Kidney (tissue), 14 donors: ENCODE results near the gene SMIM3. TPM values are rescaled to one million over a fixed set of nuclear protein-coding genes. Genes with fewer than 3 reads are reported as not detected.

Source experiments
- DNase-seq, 5 donors: peaks; one replicate each; pipeline ENCODE4 v3.0.0-alpha.2; 2013 to 2020
- FAIRE-seq: peaks from 2 replicates; lab custom pipeline; 2012; peaks lifted over from hg19 to GRCh38; lab: Jason Lieb, UNC
- H3K27ac ChIP-seq, 2 donors: one replicate each; pipeline ENCODE4 v1.7.0; 2013; ENCODE audit warnings: low read depth in 2 of 2, low read length in 2 of 2, inconsistent platforms in 1 of 2
- H3K27me3 ChIP-seq: one replicate; pipeline ENCODE4 v1.7.1; 2013; ENCODE audit warnings: low read length, inconsistent platforms; ENCODE audit not compliant: control insufficient read depth, insufficient read depth
- H3K36me3 ChIP-seq, 3 donors: one replicate each; pipeline versions ENCODE4 v1.7.0 to v1.7.1; 2013; ENCODE audit warnings: low read length in 3 of 3, control low read depth in 1 of 3, inconsistent platforms in 1 of 3; ENCODE audit not compliant: insufficient read depth in 3 of 3, control insufficient read depth in 2 of 3
- H3K4me1 ChIP-seq, 3 donors: one replicate each; pipeline versions ENCODE4 v1.7.0 to v1.7.1; 2013; ENCODE audit warnings: low read length in 3 of 3, inconsistent platforms in 1 of 3, low read depth in 1 of 3; ENCODE audit not compliant: control insufficient read depth in 2 of 3, insufficient read depth in 2 of 3
- H3K4me3 ChIP-seq, 3 donors: one replicate each; pipeline versions ENCODE4 v1.7.0 to v1.8.1; 2013; ENCODE audit warnings: low read length in 3 of 3, control low read depth in 1 of 3, inconsistent platforms in 1 of 3
- H3K9ac ChIP-seq, 3 donors: one replicate each; pipeline versions ENCODE4 v1.7.0 to v1.7.1; 2013; ENCODE audit warnings: low read length in 3 of 3, control low read depth in 1 of 3, inconsistent platforms in 1 of 3
- H3K9me3 ChIP-seq, 3 donors: one replicate each; pipeline versions ENCODE4 v1.7.0 to v1.7.1; 2013; ENCODE audit warnings: low read length in 3 of 3, control low read depth in 1 of 3, inconsistent platforms in 1 of 3; ENCODE audit not compliant: control insufficient read depth in 2 of 3, insufficient read depth in 1 of 3
- intact Hi-C: fragments of 100-400 bp; cut with DNase I; formaldehyde crosslinking; loops from one replicate; pipeline ENCODE4 v1.11.1; 2022
- polyA plus RNA-seq: library from polyadenylated mRNA; stranded (reverse); fragments of 350-450 nt; fragmentation: Illumina TruSeq; extraction: RNeasy Lipid Tissue Mini Kit (QIAGEN cat#74804); gene quantifications from one replicate; pipeline ENCODE4 v1.2.3, GENCODE V29; 2014; ENCODE audit warnings: low read depth, low replicate concordance; ENCODE audit not compliant: insufficient read depth
- total RNA-seq: library from RNA; stranded (reverse); fragmentation: NEBNext Ultra II Directional; extraction: Animal tissue kit (Norgen Biotek cat#: 25700); gene quantifications from one replicate; pipeline ENCODE4 v1.2.1, GENCODE V29; 2021
- TF ChIP-seq, protein P1 (sequence below): IDR thresholded peaks from 3 replicates; pipeline ENCODE4 v1.5.1; 2012; ENCODE audit warnings: mild to moderate bottlenecking, moderate library complexity, borderline replicate concordance; ENCODE audit not compliant: insufficient read depth; ENCODE audit errors: extremely low read depth
- donor health status: control.
- donor health status: control.
- donor health status: control.
- donor health status: control.
- donor health status: control.
- donor health status: DM: yes; HTN: yes; CAD: no.
- donor health status: Normal renal cell carcinoma (clear cell type).

SMIM3 gene
- total and polyA plus RNA-seq, 2 donors from 2014 or later: 23.0 to 23.9 TPM

DNA sequence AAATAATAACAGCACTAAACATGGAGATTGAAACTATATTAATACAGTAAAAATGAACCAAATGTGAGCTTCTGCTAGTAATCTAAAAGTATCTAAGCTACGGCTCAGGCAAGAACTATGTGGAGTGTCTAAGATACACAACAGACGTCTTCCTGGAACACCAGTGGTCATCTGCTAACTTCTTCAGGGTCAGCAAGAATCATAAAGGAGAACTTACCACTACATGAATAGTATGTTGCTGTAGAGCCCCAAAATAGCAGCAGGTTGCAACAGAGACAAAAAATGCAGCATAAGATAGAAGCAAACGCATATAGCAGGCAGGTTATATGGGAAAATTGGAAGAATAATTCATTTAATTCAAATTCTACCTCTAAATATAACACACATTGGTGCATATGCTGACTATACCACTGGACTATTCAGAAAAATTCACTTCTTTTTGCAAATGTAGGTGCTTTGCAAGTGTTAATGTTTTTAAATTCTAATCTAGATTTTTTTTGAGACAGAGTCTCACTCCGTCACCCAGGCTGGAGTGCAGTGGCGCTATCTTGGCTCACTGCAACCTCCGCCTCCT, 46.8 kb upstream of the SMIM3 start:
- FAIRE-seq: no peak
- no peak overlapping the region for H3K4me3 ChIP-seq
- H3K9ac ChIP-seq: no peak overlapping the region
- H3K36me3 ChIP-seq: peaks cover 17 to 46% (median 22%) of the 10 kb centered on the region in 3 donors
- H3K27me3 ChIP-seq: no peaks in the 10 kb centered on the region
- no peak overlapping the region for H3K27ac ChIP-seq
- TF ChIP-seq, protein P1, sequence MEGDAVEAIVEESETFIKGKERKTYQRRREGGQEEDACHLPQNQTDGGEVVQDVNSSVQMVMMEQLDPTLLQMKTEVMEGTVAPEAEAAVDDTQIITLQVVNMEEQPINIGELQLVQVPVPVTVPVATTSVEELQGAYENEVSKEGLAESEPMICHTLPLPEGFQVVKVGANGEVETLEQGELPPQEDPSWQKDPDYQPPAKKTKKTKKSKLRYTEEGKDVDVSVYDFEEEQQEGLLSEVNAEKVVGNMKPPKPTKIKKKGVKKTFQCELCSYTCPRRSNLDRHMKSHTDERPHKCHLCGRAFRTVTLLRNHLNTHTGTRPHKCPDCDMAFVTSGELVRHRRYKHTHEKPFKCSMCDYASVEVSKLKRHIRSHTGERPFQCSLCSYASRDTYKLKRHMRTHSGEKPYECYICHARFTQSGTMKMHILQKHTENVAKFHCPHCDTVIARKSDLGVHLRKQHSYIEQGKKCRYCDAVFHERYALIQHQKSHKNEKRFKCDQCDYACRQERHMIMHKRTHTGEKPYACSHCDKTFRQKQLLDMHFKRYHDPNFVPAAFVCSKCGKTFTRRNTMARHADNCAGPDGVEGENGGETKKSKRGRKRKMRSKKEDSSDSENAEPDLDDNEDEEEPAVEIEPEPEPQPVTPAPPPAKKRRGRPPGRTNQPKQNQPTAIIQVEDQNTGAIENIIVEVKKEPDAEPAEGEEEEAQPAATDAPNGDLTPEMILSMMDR: no peak
- DNase-seq: no peak
- H3K9me3 ChIP-seq: peaks cover 0 to 3% (median 0%) of the 10 kb centered on the region in 3 donors
- no peaks in the 10 kb centered on the region for H3K4me1 ChIP-seq
- intact Hi-C loops: no loop called here

DNA sequence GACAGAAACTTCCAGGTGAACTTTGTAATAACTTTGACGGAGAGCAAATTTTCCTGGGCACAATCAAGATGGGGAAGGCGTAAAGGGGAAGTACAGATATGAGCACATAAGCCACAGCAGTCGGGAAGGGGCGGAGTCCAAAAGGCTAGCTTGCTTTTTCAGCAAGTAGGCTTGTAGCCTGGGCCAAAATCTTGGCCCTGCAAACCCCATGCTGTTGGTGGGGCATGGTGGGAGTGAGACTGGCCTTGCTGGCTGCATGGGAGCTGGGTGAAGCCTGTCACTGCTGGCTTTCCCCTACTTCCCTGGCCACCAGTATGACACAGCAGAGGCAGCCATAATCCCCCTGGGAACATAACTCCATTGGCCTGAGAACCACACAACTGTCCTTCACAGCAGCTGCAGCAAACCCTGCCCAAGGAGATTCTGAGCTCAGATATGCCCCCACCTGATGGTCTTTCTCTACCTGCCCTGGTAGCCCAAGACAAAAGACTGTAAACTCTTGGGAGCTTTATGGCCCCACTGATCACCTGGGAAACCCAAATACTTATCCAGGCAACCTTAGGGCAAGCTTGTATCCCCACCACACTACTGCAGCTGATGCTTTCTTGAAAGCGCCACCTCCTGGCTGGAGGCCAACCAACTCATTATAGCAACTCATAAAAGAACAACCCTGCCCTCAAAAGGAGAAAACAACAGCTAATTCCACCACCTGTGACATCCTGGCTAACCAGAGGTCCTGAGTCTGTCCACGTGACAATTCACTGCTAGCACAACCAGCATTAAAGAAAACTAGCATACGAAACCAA, 43.8 kb upstream of the SMIM3 start:
- Histone ChIP-seq H3K27ac (no peak overlapping the region), H3K4me3 (no peak overlapping the region), H3K27me3 (no peaks in the 10 kb centered on the region), H3K9ac (no peak overlapping the region), H3K9me3 (peaks cover 0 to 3% (median 0%) of the 10 kb centered on the region in 3 donors), H3K4me1 (no peaks in the 10 kb centered on the region), H3K36me3 (peaks cover 16 to 32% (median 20%) of the 10 kb centered on the region in 3 donors)
- FAIRE-seq (no peak), DNase-seq (peak in 1 of 5 donors; percentile 6)
- TF ChIP-seq, protein P1: no peak
- intact Hi-C loops: no loop called here

DNA sequence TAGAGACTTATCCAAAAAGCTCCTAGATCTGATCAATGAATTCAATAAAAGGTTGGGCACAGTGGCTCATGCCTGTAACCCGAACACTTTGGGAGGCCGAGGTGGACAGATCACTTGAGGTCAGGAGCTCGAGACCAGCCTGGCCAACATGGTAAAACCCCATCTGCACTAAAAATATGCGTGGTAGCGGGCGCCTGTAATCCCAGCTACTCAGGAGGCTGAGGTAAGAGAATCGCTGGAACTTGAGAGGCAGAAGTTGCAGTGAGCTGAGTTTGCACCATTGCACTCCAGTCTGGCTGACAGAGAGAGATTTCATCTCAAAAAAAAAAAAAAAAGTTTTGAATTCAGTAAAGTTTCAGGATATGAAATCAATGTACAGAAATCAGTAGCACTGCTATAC, 39.7 kb upstream of the SMIM3 start:
- DNase-seq (no peak), FAIRE-seq (no peak)
- H3K4me1 ChIP-seq: no peaks in the 10 kb centered on the region
- H3K4me3 ChIP-seq: no peak overlapping the region
- H3K27me3 ChIP-seq: no peaks in the 10 kb centered on the region
- peaks cover 0 to 3% (median 0%) of the 10 kb centered on the region in 3 donors for H3K9me3 ChIP-seq
- intact Hi-C loops: no loop called here
- H3K36me3 ChIP-seq: peaks cover 0 to 23% (median 4%) of the 10 kb centered on the region in 3 donors
- TF ChIP-seq, protein P1: no peak
- H3K27ac ChIP-seq: no peak overlapping the region
- no peak overlapping the region for H3K9ac ChIP-seq
